OCI-LY3 (cell line): Measurements from ENCODE around the gene FMNL2.

ENCODE experiments used
- EZH2phosphoT487 ChIP-seq: fragments of 200-600 bp; shearing (Covaris generic); IDR thresholded peaks from 2 replicates; pipeline ENCODE4 v1.6.1; 2018; ENCODE audit warnings: antibody characterized with exemption, mixed run types, low read depth
- TF ChIP-seq, protein P1 (sequence below): fragments of 200-600, 300-600 bp; sonication (generic); IDR thresholded peaks from 2 replicates; pipeline ENCODE4 v1.5.1; 2014; ENCODE audit warnings: antibody characterized with exemption, low read length, low read depth

DNA sequence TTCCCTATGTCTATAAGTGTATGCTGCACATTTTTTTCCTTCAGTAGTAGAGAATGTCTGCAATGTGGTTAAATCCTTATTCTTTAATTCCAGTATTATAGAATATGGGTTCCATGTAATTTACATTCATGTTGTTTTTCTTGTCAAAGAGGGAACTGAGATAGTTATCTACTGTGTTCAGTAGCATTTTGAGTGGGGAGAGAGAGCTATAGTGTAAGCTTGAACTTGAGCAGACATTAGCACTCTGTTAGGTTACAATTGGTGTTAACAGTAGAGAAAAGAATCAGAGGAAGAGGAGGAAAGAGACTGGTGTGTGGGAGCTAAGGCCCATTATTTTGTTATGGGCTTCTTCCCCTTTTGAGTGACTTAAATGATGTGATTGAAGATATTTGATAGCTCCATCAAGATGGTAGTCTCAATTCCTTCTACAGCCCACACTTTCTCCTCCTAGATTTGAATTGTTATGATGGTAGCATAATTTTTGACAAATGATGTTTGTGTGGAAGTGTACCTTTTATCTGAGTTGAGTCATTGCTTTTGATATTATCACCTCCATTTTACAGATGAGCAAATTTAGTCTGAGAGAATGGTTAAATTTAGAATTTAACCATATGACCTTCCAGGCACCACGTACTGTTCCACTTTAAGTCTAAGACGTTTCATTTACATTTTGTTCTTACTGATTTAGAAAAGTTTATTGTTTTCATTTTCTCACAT, 71.3 kb downstream of the FMNL2 start:
- TF ChIP-seq, protein P1, sequence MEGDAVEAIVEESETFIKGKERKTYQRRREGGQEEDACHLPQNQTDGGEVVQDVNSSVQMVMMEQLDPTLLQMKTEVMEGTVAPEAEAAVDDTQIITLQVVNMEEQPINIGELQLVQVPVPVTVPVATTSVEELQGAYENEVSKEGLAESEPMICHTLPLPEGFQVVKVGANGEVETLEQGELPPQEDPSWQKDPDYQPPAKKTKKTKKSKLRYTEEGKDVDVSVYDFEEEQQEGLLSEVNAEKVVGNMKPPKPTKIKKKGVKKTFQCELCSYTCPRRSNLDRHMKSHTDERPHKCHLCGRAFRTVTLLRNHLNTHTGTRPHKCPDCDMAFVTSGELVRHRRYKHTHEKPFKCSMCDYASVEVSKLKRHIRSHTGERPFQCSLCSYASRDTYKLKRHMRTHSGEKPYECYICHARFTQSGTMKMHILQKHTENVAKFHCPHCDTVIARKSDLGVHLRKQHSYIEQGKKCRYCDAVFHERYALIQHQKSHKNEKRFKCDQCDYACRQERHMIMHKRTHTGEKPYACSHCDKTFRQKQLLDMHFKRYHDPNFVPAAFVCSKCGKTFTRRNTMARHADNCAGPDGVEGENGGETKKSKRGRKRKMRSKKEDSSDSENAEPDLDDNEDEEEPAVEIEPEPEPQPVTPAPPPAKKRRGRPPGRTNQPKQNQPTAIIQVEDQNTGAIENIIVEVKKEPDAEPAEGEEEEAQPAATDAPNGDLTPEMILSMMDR: no peak
- TF ChIP-seq EZH2phosphoT487: no peak
